HepG2 (cell line): Measurements from ENCODE around the gene GFY. TPM values are rescaled to one million over a fixed set of nuclear protein-coding genes. Genes with fewer than 3 reads are reported as not detected.

Experiments used
- ATF2 ChIP-seq: sonication (generic); formaldehyde crosslinking; IDR thresholded peaks from 2 replicates; pipeline ENCODE4 v1.4.0; 2020; ENCODE audit warnings: missing genetic modification reagents
- CHD2 ChIP-seq: IDR thresholded peaks from 2 replicates; pipeline ENCODE4 v1.6.1; 2011; ENCODE audit warnings: low read depth, low read length, improper control_type of control experiment
- CREB3 ChIP-seq: sonication (generic); formaldehyde crosslinking; IDR thresholded peaks from 2 replicates; pipeline ENCODE4 v1.5.0; 2020; ENCODE audit warnings: missing genetic modification reagents
- HES4 ChIP-seq: sonication (generic); formaldehyde crosslinking; IDR thresholded peaks from 2 replicates; pipeline ENCODE4 v1.9.0; 2021; ENCODE audit warnings: mild to moderate bottlenecking, missing genetic modification reagents, borderline replicate concordance
- MEF2D ChIP-seq: sonication (generic); formaldehyde crosslinking; IDR thresholded peaks from 2 replicates; pipeline ENCODE4 v1.5.1; 2020; ENCODE audit warnings: mild to moderate bottlenecking, missing genetic modification reagents
- NCOR1 ChIP-seq: fragments of 200-600 bp; sonication (generic); IDR thresholded peaks from 2 replicates; pipeline ENCODE4 v1.7.0; 2017; ENCODE audit warnings: antibody characterized with exemption, low read length, borderline replicate concordance
- PRDM10 ChIP-seq: sonication (generic); formaldehyde crosslinking; IDR thresholded peaks from 2 replicates; pipeline ENCODE4 v1.4.0; 2020; ENCODE audit warnings: low read depth, missing genetic modification reagents
- SALL1 ChIP-seq: sonication (generic); formaldehyde crosslinking; IDR thresholded peaks from 2 replicates; pipeline ENCODE4 v1.8.0; 2022; ENCODE audit warnings: mild to moderate bottlenecking, missing genetic modification reagents
- SP4 ChIP-seq: sonication (generic); formaldehyde crosslinking; IDR thresholded peaks from 2 replicates; pipeline ENCODE4 v1.8.1; 2023; ENCODE audit warnings: mild to moderate bottlenecking, missing genetic modification reagents
- TRIM24 ChIP-seq: sonication (generic); formaldehyde crosslinking; IDR thresholded peaks from 2 replicates; pipeline ENCODE4 v1.8.0; 2022; ENCODE audit warnings: mild to moderate bottlenecking, missing genetic modification reagents
- USF2 ChIP-seq, 2 experiments: sonication (generic) in 1 of 2; formaldehyde crosslinking in 1 of 2; IDR thresholded peaks; 2 replicates each; pipeline versions ENCODE4 v1.5.1 to v1.6.1; 2011 to 2020; ENCODE audit warnings: borderline replicate concordance in 1 of 2, low read depth in 1 of 2, low read length in 1 of 2, mild to moderate bottlenecking in 1 of 2, missing genetic modification reagents in 1 of 2, moderate library complexity in 1 of 2
- ZBTB39 ChIP-seq: sonication (generic); formaldehyde crosslinking; IDR thresholded peaks from 2 replicates; pipeline ENCODE4 v1.5.0; 2020; ENCODE audit warnings: missing genetic modification reagents
- ZNF124 ChIP-seq: sonication (generic); formaldehyde crosslinking; IDR thresholded peaks from 2 replicates; pipeline ENCODE4 v1.4.0; 2020; ENCODE audit warnings: missing genetic modification reagents
- ZNF550 ChIP-seq: sonication (generic); formaldehyde crosslinking; IDR thresholded peaks from 2 replicates; pipeline ENCODE4 v1.4.0; 2020; ENCODE audit warnings: mild to moderate bottlenecking, missing genetic modification reagents, borderline replicate concordance
- ZNF564 ChIP-seq: sonication (generic); formaldehyde crosslinking; IDR thresholded peaks from 2 replicates; pipeline ENCODE4 v1.8.1; 2023; ENCODE audit warnings: mild to moderate bottlenecking, missing genetic modification reagents
- ZNF660 ChIP-seq: sonication (generic); formaldehyde crosslinking; IDR thresholded peaks from 2 replicates; pipeline ENCODE4 v1.5.1; 2020; ENCODE audit warnings: mild to moderate bottlenecking, low read depth, missing genetic modification reagents, borderline replicate concordance
- ZNF740 ChIP-seq: sonication (generic); formaldehyde crosslinking; IDR thresholded peaks from 2 replicates; pipeline ENCODE4 v1.4.0; 2020; ENCODE audit warnings: missing genetic modification reagents
- ZNF782 ChIP-seq: sonication (generic); formaldehyde crosslinking; IDR thresholded peaks from 2 replicates; pipeline ENCODE4 v1.4.0; 2020; ENCODE audit warnings: missing genetic modification reagents, mild to moderate bottlenecking, borderline replicate concordance
- polyA plus RNA-seq, 8 experiments: library from polyadenylated mRNA; depleted of rRNA in 3 of 8; stranded (reverse) in 7 of 8; unstranded in 1 of 8; fragments of >200 nt; fragmentation: Illumina TruSeq in 4 of 8; extraction: Trizol in 4 of 8; gene quantifications; 2 replicates each; pipeline versions ENCODE4 v1.2.1 to v1.2.3, GENCODE V29; 2011 to 2016; ENCODE audit warnings: low read depth in 4 of 8, missing spikeins in 1 of 8, mixed read lengths in 1 of 8; ENCODE audit not compliant: insufficient read depth in 1 of 8
- total RNA-seq, 5 experiments: library from RNA; depleted of rRNA; stranded (reverse); fragments of >200 nt; fragmentation: Illumina TruSeq; extraction: Trizol; gene quantifications; 2 replicates each; pipeline ENCODE4 v1.2.3, GENCODE V29; 2016; ENCODE audit warnings: low read depth in 1 of 5

Gene GFY
- total and polyA plus RNA-seq, 2 of the 13 experiments (the other 11 are each of a cell fraction or from before 2014, with no cell fraction given): not detected

- TF ChIP-seq ATF2 (CRISPR knock-in tag) (no peak), NCOR1 (no peak), USF2 (IDR thresholded peaks at IDR 0.05; ENCODE audit: low read depth, low read length) (no peak), USF2 (CRISPR knock-in tag; IDR thresholded peaks at IDR 0.05; ENCODE audit: borderline replicate concordance) (no peak), ZNF550 (CRISPR knock-in tag) (no peak), HES4 (CRISPR knock-in tag) (peak; percentile 96; the same call in 1 of the 2 replicates), ZNF660 (no peak), SP4 (CRISPR knock-in tag) (no peak; the same call in 1 of the 2 replicates), ZNF782 (no peak), CHD2 (no peak), SALL1 (CRISPR knock-in tag) (peak; percentile 3; the same call in 1 of the 2 replicates), MEF2D (CRISPR knock-in tag) (peak; percentile 33; the same call in 1 of the 2 replicates), ZNF740 (CRISPR knock-in tag) (no peak), TRIM24 (CRISPR knock-in tag) (no peak), ZNF564 (CRISPR knock-in tag) (peak; percentile 38; the same call in 1 of the 2 replicates), CREB3 (CRISPR knock-in tag) (no peak; the same call in 1 of the 2 replicates), PRDM10 (CRISPR knock-in tag) (no peak), ZNF124 (CRISPR knock-in tag) (no peak), ZBTB39 (CRISPR knock-in tag) (no peak)
These were observed 17.7 kb downstream of the GFY start (continued) for GRCh38 chr19:49442771-49443365.
